ENCODE data around the gene SFXN4.
"Not testable (repeated sequence)": the region's sequence is repeated elsewhere in the genome, so short reads cannot be mapped to it uniquely, and the experiment has no call there.

The SFXN4 gene

GRCh38 chr10:119189811-119190282, 24.3 kb upstream of the SFXN4 start:
- no peaks in the 10 kb centered on the region for H3K4me1 ChIP-seq (ENCODE audit: control insufficient read depth, insufficient read depth, low read length)
- no peaks in the 10 kb centered on the region for H3K27me3 ChIP-seq (ENCODE audit: control insufficient read depth in 1 of 2, insufficient read depth in 2 of 2, low read length in 2 of 2)
- no peak overlapping the region for H3K9ac ChIP-seq (ENCODE audit: low read length in 2 of 2)
- H3K36me3 ChIP-seq (ENCODE audit: control insufficient read depth in 2 of 2, insufficient read depth in 2 of 2, low read length in 2 of 2), result no peaks in the 10 kb centered on the region
- no peak overlapping the region for H3K27ac ChIP-seq (ENCODE audit: low read length)
- no peaks in the 10 kb centered on the region for H3K9me3 ChIP-seq (ENCODE audit: control insufficient read depth in 2 of 2, low read length in 2 of 2)
- no peak overlapping the region for H3K4me3 ChIP-seq (ENCODE audit: low read length in 2 of 2)

- H3K36me3 ChIP-seq (ENCODE audit: control insufficient read depth in 2 of 2, insufficient read depth in 2 of 2, low read length in 2 of 2), result no peaks in the 10 kb centered on the region
- no peaks in the 10 kb centered on the region for H3K9me3 ChIP-seq (ENCODE audit: control insufficient read depth in 2 of 2, low read length in 2 of 2)
- no peaks in the 10 kb centered on the region for H3K27me3 ChIP-seq (ENCODE audit: control insufficient read depth in 1 of 2, insufficient read depth in 2 of 2, low read length in 2 of 2)
- peaks cover 2% of the 10 kb centered on the region for H3K4me1 ChIP-seq (ENCODE audit: control insufficient read depth, insufficient read depth, low read length)
- H3K9ac ChIP-seq (ENCODE audit: low read length in 2 of 2), result no peak overlapping the region
- H3K27ac ChIP-seq (ENCODE audit: low read length), result no peak overlapping the region
- H3K4me3 ChIP-seq (ENCODE audit: low read length in 2 of 2), result no peak overlapping the region
Measured at GRCh38 chr10:119183664-119184412, 18.3 kb upstream of the SFXN4 start.

- not testable (repeated sequence) for H3K9me3 ChIP-seq (ENCODE audit: control insufficient read depth in 2 of 2, low read length in 2 of 2); H3K9ac ChIP-seq (ENCODE audit: low read length in 2 of 2); H3K27ac ChIP-seq (ENCODE audit: low read length); H3K36me3 ChIP-seq (ENCODE audit: control insufficient read depth in 2 of 2, insufficient read depth in 2 of 2, low read length in 2 of 2); H3K27me3 ChIP-seq (ENCODE audit: control insufficient read depth in 1 of 2, insufficient read depth in 2 of 2, low read length in 2 of 2); H3K4me3 ChIP-seq (ENCODE audit: low read length in 2 of 2)
- peaks cover 16% of the 10 kb centered on the region for H3K4me1 ChIP-seq (ENCODE audit: control insufficient read depth, insufficient read depth, low read length)
Measured at GRCh38 chr10:119180850-119181400, 15.4 kb upstream of the SFXN4 start.

GRCh38 chr10:119178372-119179119, 13.0 kb upstream of the SFXN4 start, which contains the start of gene PRDX3:
Gene PRDX3 (minus strand): TSS chr10:119178812. CDS start chr10:119178790, 22 bp downstream.
- peak within 1 kb of the TSS; percentile 93 to 95 for H3K9ac ChIP-seq (ENCODE audit: low read length in 2 of 2)
- peak within 1 kb of the TSS; percentile 68 for H3K27ac ChIP-seq (ENCODE audit: low read length)
- H3K4me1 ChIP-seq (ENCODE audit: control insufficient read depth, insufficient read depth, low read length), result peaks cover 16% of the 10 kb centered on the region
- H3K36me3 ChIP-seq (ENCODE audit: control insufficient read depth in 2 of 2, insufficient read depth in 2 of 2, low read length in 2 of 2), result peaks cover 6% of the 10 kb centered on the region in 2 donors
- H3K4me3 ChIP-seq (ENCODE audit: low read length in 2 of 2), result peak within 1 kb of the TSS; percentile 94 to 100
- no peaks in the 10 kb centered on the region for H3K27me3 ChIP-seq (ENCODE audit: control insufficient read depth in 1 of 2, insufficient read depth in 2 of 2, low read length in 2 of 2)
- H3K9me3 ChIP-seq (ENCODE audit: control insufficient read depth in 2 of 2, low read length in 2 of 2), result no peaks in the 10 kb centered on the region

- Histone ChIP-seq H3K27ac (ENCODE audit: low read length) (peak overlapping the region; percentile 68), H3K4me3 (ENCODE audit: low read length in 2 of 2) (peak overlapping the region; percentile 94 to 100), H3K9me3 (ENCODE audit: control insufficient read depth in 2 of 2, low read length in 2 of 2) (no peaks in the 10 kb centered on the region), H3K27me3 (ENCODE audit: control insufficient read depth in 1 of 2, insufficient read depth in 2 of 2, low read length in 2 of 2) (no peaks in the 10 kb centered on the region), H3K9ac (ENCODE audit: low read length in 2 of 2) (peak overlapping the region; percentile 93 to 95), H3K4me1 (ENCODE audit: control insufficient read depth, insufficient read depth, low read length) (peaks cover 16% of the 10 kb centered on the region), H3K36me3 (ENCODE audit: control insufficient read depth in 2 of 2, insufficient read depth in 2 of 2, low read length in 2 of 2) (peaks cover 8 to 9% of the 10 kb centered on the region in 2 donors)
Measured at GRCh38 chr10:119177708-119178371, 12.3 kb upstream of the SFXN4 start.

GRCh38 chr10:119176166-119176565, 10.7 kb upstream of the SFXN4 start:
- Histone ChIP-seq H3K27ac (ENCODE audit: low read length) (no peak overlapping the region), H3K27me3 (ENCODE audit: control insufficient read depth in 1 of 2, insufficient read depth in 2 of 2, low read length in 2 of 2) (no peaks in the 10 kb centered on the region), H3K4me3 (ENCODE audit: low read length in 2 of 2) (no peak overlapping the region), H3K36me3 (ENCODE audit: control insufficient read depth in 2 of 2, insufficient read depth in 2 of 2, low read length in 2 of 2) (peaks cover 18 to 23% of the 10 kb centered on the region in 2 donors), H3K9me3 (ENCODE audit: control insufficient read depth in 2 of 2, low read length in 2 of 2) (no peaks in the 10 kb centered on the region), H3K9ac (ENCODE audit: low read length in 2 of 2) (no peak overlapping the region), H3K4me1 (ENCODE audit: control insufficient read depth, insufficient read depth, low read length) (peaks cover 16% of the 10 kb centered on the region)

GRCh38 chr10:119174109-119174508, 8.6 kb upstream of the SFXN4 start:
- no peak overlapping the region for H3K9ac ChIP-seq (ENCODE audit: low read length in 2 of 2)
- H3K4me3 ChIP-seq (ENCODE audit: low read length in 2 of 2), result no peak overlapping the region
- no peaks in the 10 kb centered on the region for H3K27me3 ChIP-seq (ENCODE audit: control insufficient read depth in 1 of 2, insufficient read depth in 2 of 2, low read length in 2 of 2)
- peaks cover 29 to 31% of the 10 kb centered on the region in 2 donors for H3K36me3 ChIP-seq (ENCODE audit: control insufficient read depth in 2 of 2, insufficient read depth in 2 of 2, low read length in 2 of 2)
- H3K9me3 ChIP-seq (ENCODE audit: control insufficient read depth in 2 of 2, low read length in 2 of 2), result no peaks in the 10 kb centered on the region
- H3K27ac ChIP-seq (ENCODE audit: low read length), result no peak overlapping the region
- peaks cover 14% of the 10 kb centered on the region for H3K4me1 ChIP-seq (ENCODE audit: control insufficient read depth, insufficient read depth, low read length)

GRCh38 chr10:119167041-119167440, 1.5 kb upstream of the SFXN4 start:
- Histone ChIP-seq H3K9me3 (ENCODE audit: control insufficient read depth in 2 of 2, low read length in 2 of 2) (no peaks in the 10 kb centered on the region), H3K4me1 (ENCODE audit: control insufficient read depth, insufficient read depth, low read length) (peaks cover 22% of the 10 kb centered on the region), H3K4me3 (ENCODE audit: low read length in 2 of 2) (no peak overlapping the region), H3K9ac (ENCODE audit: low read length in 2 of 2) (no peak overlapping the region), H3K27me3 (ENCODE audit: control insufficient read depth in 1 of 2, insufficient read depth in 2 of 2, low read length in 2 of 2) (no peaks in the 10 kb centered on the region), H3K36me3 (ENCODE audit: control insufficient read depth in 2 of 2, insufficient read depth in 2 of 2, low read length in 2 of 2) (peaks cover 25% of the 10 kb centered on the region in 2 donors), H3K27ac (ENCODE audit: low read length) (peak overlapping the region; percentile 88)

- peak overlapping the region in 1 of 2 donors; percentile 95 for H3K9ac ChIP-seq (ENCODE audit: low read length in 2 of 2)
- peak overlapping the region; percentile 88 for H3K27ac ChIP-seq (ENCODE audit: low read length)
- no peaks in the 10 kb centered on the region for H3K27me3 ChIP-seq (ENCODE audit: control insufficient read depth in 1 of 2, insufficient read depth in 2 of 2, low read length in 2 of 2)
- no peaks in the 10 kb centered on the region for H3K9me3 ChIP-seq (ENCODE audit: control insufficient read depth in 2 of 2, low read length in 2 of 2)
- peaks cover 25% of the 10 kb centered on the region for H3K4me1 ChIP-seq (ENCODE audit: control insufficient read depth, insufficient read depth, low read length)
- no peak overlapping the region for H3K4me3 ChIP-seq (ENCODE audit: low read length in 2 of 2)
- H3K36me3 ChIP-seq (ENCODE audit: control insufficient read depth in 2 of 2, insufficient read depth in 2 of 2, low read length in 2 of 2), result peaks cover 21 to 22% of the 10 kb centered on the region in 2 donors
Measured at GRCh38 chr10:119166564-119166963, 1.1 kb upstream of the SFXN4 start.

- Histone ChIP-seq H3K9me3 (ENCODE audit: control insufficient read depth in 2 of 2, low read length in 2 of 2) (no peaks in the 10 kb centered on the region), H3K27ac (ENCODE audit: low read length) (peak overlapping the region; percentile 88), H3K4me1 (ENCODE audit: control insufficient read depth, insufficient read depth, low read length) (peaks cover 27% of the 10 kb centered on the region), H3K36me3 (ENCODE audit: control insufficient read depth in 2 of 2, insufficient read depth in 2 of 2, low read length in 2 of 2) (peaks cover 17 to 20% of the 10 kb centered on the region in 2 donors), H3K9ac (ENCODE audit: low read length in 2 of 2) (peak overlapping the region; percentile 92 to 95), H3K27me3 (ENCODE audit: control insufficient read depth in 1 of 2, insufficient read depth in 2 of 2, low read length in 2 of 2) (no peaks in the 10 kb centered on the region), H3K4me3 (ENCODE audit: low read length in 2 of 2) (peak overlapping the region; percentile 88 to 91)
Measured at GRCh38 chr10:119166118-119166500, 595 bp upstream of the SFXN4 start.

Data from stomach smooth muscle (tissue), 2 donors.